ENCODE data around the gene FAM219A.
"Not testable (repeated sequence)": the region's sequence is repeated elsewhere in the genome, so short reads cannot be mapped to it uniquely, and the experiment has no call there.

Gene FAM219A

DNA sequence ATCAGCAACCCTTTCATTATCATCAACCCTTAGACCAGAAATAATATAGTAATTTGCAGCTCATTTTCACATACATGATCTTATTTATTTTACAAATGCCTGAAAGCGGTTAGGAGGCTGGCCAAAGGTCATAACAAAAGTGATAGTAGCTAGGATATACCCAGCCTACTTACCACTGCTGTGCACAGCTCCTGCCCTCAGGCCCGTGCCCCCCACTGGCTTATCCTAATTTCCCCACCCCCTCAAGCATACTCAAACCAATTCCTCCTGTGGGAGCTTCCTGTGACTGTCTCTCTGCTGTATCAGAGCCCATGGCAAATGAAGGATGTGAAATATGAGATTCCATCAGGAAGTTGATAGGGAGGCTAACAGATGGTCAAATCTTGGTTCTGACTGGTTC lies 14.8 kb downstream of the FAM219A start:
- no peak for DNase-seq (ENCODE audit: low read depth)

DNA sequence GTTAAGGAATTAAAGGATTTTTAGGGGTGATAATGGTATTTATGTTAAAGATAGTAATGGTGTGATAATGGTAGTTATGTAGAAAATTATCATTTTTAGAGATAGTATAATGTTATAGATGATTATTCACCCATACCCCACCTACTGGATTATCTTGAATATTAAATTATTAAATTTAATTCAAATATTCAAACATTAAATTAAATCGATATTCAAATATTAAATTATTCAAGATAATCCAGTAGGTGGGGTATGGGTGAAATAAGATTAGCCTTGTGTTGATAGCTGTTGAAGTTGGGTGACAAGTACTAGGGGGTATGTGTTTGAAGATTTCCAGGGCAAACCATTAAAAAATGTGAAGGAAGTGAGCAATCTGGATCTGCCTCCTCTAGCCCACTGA lies 15.6 kb downstream of the FAM219A start:
- DNase-seq (ENCODE audit: low read depth), result no peak

DNA sequence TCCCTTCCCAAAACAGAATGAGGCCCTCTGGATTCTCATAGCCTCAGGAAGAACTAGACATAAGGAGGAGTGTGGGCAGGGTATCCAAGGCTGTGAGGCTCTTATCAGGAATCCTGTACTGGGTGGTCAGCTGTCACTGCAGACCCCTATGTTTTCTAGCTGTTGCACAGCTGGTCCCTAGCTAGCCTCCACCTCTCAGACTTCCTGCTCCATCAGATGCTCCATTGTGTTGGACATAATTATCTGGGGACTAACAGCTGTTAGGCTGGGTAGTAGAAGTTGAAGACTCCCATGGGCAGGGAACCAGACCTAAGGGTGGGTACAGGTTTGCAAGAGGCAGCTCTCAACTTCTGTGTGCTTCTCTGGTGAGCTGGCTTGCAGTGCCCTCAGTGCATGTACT lies 18.4 kb downstream of the FAM219A start:
- DNase-seq (ENCODE audit: low read depth), result no peak

DNA sequence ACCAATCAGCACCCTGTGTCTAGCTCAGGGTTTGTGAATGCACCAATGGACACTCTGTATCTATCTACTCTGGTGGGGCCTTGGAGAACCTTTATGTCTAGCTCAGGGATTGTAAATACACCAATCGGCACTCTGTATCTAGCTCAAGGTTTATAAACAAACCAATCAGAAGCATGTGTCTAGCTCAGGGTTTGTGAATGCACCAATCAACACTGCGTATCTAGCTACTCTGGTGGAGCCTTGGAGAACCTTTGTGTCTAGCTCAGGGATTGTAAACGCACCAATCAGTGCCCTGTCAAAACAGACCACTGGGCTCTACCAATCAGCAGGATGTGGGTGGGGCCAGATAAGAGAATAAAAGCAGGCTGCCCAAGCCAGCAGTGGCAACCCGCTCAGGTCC lies 19.9 kb downstream of the FAM219A start:
- DNase-seq (ENCODE audit: low read depth), result not testable (repeated sequence)

DNA sequence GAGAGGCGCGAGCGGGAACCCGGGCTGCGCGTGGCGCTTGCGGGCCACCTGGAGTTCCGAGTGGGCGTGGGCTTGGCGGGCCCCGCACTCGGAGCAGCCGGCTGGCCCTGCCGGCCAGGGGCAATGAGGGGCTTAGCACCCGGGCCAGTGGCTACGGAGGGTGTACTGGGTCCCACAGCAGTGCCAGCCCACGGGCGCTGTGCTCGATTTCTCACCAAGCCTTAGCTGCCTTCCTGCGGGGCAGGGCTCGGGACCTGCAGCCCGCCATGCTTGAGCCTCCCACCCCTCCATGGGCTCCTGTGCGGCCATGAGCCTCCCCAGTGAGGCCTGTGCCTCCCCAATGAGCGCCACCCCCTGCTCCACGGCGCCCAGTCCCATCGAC lies 20.5 kb downstream of the FAM219A start:
- DNase-seq (ENCODE audit: low read depth), result not testable (repeated sequence)

DNA sequence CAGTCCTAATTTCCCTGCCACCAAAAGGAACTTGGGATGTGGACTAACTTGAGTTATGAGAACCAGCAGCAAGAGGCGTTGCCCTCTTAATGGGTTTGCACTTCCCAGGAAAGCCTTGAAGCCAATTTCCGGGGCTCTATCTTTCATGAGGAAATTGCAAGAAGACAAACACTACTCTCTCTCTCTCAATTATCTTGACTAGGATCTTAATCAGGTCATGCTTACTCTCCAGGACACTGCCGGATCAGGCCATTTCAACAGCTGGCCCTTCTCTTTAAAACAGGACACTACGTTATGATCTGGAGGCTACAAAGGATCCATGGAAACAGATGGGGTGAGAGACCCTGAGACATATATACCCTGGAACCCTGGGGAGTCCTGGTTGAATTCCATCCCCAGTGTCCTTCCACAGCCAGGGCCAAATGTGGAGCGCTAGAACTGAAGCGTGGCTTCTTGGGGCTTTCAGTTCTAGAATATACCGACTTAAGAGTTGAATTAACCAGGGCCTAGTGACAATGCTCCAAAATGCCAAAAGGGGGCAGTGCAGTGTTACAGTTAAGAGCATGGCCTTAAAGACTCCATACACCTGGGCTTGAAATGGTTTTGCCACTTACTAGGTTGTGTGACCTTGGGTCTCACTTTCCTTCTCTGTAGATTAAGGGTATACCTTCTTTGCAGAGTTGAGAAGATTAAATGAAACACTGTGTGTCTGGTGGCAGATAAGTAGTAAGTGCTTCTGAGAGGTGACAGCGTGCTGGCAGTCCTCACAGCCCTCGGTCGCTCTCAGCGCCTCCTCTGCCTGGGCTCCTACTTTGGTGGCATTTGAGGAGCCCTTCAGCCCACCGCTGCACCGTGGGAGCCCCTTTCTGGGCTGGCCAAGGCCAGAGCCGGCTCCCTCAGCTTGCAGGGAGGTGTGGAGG lies 21.1 kb downstream of the FAM219A start:
- peak; percentile 80 for DNase-seq (ENCODE audit: low read depth)

DNA sequence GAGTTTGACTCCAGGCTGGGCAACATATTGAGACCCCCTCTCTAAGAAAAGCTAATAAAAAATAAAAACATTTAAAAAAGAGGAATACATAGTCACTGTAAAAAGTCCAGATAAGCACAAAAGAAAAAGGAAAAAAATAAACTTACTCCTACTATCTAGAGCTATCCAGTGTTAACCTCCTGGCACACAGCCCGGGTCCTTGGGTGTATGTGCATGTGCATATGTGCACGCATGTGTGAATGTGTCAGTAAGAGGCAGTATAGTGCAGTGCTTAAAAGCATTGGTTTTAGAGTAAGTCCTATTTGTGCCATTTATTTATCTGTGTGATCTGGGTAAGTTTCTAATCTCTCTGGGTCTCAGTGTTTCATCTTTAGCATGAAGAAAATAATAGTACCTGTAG lies 26.7 kb downstream of the FAM219A start:
- DNase-seq (ENCODE audit: low read depth), result no peak

DNA sequence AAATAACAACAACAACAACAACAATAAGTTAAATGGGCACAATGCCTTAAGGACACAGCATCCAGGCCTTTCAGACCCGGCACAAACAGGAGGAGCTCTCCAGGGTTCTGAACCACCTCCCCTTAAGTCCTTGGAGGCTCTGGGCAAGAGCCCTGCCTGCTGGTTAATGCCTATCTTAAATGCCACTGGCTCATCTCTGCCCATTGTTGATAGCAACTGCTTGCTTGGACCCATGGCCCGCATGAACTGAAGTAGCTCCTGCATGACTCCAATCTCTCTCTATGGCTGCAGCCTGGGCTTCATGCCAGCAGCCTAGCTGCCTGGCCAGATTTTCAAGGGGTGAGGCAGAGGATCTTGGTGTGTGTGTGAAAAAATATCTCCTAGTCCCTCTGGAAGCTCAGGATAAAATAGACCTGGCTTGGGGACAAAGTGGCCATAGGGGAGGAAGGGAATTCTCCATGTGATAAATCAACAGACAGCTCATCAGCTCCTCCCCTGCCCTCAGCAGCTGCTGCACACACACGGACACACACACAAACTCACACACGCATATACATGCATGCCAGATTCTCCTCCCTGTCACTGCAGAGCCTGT lies 27.4 kb downstream of the FAM219A start:
- DNase-seq (ENCODE audit: low read depth), result peak; percentile 58

DNA sequence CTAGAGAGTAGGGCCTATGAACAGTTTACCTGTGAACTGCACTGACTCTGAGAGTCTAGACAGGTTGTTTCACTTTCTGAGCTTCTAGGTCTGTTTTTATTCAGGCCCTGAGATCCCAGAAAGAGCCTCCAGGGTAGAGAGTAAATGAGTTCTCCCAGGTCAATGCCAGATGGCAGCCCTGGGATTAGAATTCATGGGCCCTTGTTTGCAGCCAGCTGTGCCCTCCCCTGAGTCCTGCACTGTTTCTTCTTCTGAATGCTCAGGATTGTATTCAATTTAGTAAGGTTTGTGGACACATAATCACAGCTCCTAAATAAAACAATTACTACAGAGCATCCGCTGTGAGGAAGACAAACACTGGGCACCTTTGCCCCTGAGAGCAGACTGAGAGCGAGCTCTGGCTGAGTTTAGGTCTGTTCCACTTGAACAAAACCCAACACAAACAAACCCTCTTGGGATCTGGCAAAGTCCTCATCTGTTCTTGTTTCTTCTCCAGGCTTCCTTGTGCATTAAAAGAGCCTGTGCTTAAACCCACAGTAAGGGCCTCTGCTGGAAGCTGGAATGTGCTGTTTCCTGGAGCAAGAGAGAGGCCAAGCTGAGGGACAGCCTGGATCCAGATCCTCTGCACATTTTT lies 29.9 kb downstream of the FAM219A start:
- peak; percentile 13 for DNase-seq (ENCODE audit: low read depth)

DNA sequence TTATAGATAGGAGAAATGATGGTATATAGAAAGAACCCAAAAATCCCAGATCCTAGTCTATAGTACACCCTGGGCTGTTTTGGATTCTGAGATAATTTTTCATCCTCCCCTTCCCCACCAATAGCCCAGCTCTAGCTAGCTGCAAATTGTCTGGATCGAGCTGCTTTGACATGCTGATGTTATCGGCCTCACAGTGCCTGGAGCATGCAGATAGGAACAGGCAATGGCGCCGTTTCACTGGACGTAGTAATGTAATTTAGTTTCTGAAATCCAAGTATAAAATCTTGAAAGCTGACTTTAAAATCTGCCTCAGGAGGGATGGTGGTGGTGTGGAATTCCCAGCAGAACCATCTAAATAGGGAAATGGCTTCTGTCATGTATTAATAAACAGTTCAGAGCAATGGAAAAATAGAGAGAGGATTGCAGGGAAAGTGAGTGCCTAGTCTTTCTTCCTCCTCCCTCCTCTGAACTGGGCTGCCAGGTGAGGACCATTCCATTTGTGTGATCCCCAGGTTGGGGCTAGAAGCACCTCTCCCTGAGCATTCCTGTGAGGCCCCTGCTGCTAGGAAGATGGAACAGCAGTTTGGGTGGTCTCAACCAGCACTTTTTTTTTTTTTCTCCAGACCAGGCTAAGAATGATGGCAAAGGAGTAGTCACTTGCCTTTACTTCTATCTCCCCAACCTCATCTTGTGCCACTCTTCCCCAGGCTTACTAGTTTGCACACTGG lies 31.9 kb downstream of the FAM219A start:
- DNase-seq (ENCODE audit: low read depth), result no peak

DNA sequence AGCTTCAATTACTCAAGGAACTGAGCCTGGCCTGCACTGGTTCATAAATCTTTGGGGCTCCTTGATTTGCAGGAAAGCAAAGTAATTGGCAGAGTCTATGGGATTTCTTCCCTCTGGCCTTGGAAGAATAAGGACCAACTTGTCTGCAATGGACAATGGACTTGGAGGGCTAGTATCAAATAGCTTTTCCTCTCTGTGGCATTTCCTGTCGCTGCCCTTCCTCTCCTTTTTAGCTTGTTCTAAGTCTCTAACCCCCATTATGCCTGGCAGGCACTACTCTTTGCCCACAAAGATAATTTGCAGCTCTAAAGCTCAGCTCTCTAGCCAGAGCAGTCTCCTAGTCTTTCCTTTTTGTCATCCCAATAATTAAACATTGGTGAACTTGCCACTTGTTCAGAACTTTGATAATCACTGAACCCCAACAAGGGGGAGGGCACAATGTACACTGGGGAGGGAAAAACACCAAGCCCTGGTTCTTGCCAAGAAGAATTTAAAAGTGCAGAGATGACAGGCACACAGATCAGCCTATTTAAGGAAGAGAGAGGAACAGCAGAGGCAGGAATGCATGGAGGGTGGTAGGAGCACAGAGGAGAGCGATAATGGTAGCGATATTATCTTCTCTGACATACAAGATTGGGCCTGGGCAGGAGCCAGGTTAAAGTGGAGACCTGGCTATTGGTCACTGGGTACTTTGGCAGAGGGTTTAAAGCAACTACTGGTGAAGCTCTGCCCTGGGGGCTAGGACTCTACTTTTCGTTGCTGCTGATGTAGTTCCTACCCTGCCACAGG lies 38.5 kb downstream of the FAM219A start:
- no peak for DNase-seq (ENCODE audit: low read depth)

DNA sequence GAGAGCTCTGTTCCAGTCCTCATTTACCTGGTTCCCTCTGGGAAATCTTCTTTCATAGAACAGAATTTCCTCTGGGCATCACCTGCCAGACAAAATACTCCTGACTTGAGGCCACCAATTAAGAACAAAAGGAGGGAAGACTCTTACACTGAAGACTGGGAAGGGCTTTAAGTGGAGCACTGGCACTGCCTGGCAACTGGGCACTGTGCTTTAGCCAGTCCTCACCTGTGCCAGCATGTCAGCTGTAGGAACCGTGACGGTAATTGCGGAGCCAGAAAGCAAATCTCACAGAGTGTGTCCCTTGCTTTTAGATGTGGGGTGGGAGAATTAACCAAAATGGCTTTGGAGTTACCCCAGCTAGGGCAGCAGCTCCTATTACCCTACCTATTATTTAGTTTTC lies 40.6 kb downstream of the FAM219A start:
- DNase-seq (ENCODE audit: low read depth), result no peak

DNA sequence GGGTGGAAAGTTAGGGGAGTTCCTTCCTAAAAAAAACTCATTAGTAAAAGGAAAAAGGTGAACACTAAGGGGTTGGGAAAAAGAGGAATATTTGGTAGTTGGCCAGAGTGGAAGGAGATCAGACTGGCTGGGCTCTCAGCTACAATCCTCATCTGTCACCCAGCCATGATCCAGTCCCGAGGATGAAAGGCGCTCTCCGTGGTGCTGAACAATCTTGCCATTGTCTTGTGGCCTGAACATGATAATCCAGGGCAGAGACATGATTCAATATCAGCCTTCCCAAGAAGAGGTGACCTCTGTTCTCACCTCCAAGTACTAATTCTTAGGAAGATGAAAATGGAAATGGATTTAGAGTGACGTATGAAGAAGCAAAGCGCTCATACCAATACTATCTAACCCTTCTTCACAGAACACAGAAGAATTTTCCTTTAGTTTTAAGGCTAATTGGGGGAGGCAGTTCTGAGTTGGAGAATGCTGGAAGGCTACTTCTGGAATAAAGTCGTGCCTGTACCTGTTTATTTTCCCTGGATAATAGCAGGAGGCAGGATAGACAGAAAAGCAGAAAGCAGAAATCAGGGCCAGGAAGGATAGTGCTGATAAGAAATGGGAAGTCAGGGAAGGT lies 45.0 kb downstream of the FAM219A start:
- DNase-seq (ENCODE audit: low read depth), result no peak

DNA sequence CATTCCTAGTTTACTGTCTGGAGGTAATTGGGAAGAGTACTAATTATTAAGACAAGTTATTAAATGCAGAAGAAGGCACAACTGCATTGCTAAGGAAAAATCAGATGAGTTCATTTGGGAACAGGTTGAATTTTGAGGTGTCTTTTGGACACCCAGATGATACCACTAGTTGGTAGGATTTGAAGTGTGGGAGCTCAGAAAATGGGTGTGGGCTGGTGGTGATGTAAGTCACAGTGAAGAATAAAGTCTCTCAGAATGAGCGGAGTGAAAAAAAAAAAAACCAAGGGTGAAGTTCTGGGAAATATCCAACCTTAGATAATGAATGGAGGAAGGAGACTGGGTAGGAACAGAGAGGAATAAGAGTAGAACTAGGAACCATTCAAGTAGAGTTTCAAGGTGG lies 46.0 kb downstream of the FAM219A start:
- no peak for DNase-seq (ENCODE audit: low read depth)

DNA sequence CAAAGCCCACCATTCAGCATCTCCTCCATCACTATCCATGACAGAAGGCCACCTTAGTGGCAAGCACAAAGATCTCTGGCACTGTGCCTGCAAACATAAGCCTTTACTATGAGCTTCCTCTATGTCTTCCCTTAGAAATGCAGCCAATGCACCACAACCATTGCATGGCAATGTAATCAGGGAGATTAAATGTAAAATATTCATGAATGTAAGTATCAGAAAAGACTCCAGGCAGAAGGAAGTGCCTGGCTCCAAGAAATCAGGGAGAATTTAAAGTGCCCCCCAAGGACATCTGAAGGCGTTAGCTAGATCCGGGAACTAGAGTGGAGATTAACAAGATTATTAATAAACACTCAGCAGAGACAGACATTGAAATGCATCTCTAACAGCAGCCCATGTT lies 49.2 kb downstream of the FAM219A start:
- no peak for DNase-seq (ENCODE audit: low read depth)

DNA sequence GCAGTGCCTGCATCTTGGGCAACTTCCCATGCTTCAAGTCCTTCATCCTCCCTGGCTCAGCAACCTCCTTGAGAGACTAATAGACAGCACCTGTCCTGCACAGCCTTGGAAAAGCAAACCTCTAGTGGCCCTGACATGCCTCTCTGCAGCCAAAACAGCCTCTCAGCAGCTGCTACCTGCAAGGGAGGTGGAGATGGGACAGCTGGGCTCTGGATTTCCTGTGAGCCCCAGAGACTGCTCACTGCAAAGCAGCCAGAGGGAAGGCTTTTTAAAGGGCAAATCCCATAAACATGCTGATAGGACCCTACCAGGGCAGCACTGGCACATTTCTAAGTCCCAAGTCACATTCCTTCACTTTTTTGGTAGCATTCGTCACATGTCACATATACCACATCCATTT lies 50.2 kb downstream of the FAM219A start:
- DNase-seq (ENCODE audit: low read depth), result no peak

DNA sequence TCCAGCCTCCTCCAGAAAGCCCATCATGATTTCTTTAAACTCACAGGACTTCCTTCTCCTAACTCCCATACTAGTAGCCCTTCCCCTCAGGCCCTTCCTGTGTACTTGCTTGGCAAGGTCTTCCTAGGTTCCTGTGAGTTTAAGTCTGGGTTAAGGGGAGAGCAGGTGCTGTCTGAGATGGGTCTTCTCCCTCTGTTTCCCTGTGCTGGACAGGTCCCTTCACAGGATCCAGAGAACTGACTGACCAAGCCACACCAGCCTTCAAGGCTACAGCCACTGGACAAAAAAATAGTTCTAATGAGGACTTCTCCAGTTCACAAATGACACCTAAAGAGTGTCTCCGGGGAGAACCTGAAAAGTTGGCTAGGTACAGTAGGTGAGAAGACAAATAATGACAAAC lies 52.2 kb downstream of the FAM219A start:
- DNase-seq (ENCODE audit: low read depth), result no peak

DNA sequence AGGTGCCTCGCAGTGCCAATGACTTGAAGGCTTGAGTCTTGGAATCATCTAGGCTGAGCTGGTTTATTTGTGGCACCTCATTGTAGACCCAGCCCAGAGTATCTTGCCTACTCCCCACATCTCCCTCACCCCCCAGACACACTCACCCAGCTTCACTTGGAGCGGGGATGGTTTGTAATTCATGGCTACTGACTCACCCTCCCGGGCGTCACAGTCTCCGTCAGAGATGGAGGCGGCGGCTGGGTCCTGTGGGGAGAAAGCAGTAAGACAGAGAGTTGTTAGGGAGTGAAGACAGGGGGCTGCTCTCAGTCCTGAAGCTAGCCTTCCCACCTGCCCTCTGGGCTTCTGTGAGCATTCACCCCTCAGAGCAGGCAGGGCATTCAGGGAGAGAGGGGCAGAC lies 52.7 kb downstream of the FAM219A start:
- DNase-seq (ENCODE audit: low read depth), result no peak

DNA sequence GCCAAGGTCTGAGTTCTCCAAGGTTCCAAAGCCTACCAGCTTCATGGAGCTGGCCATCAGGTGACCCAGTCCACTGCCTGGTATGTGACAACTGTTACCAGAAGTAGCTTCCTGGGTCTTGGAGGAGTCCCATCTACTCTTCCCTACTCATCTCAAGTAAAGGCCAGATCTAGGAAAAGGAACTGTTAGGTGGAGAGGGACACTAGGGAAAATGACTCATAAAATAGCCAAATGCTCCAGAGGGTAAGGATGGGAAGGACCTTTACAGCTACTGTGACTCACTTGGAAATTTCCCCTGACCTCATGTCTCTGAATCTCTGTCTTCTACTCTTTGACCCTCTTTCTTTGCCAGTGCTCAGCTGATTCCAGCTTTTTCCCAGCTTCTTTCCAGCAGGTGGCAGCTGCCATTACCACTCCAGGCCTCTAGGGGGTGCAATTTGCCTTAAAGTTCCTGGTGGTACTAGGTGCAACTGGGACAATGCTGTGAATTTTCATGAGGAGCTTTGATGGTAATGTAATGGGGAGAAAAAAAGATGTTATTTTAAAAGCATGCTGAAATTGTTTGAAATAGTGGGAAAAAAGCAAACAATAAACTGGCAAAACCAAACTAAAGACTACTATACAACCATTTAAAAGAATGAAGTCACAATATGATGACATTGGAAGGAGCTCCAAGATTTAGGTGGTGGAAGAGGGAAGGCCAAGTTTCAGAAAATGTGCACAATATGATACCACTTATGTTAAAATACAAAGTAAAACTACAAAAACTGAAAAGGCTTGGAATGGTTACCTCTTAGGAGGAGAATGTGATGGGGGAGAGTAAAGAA lies 54.6 kb downstream of the FAM219A start:
- peak; percentile 47 for DNase-seq (ENCODE audit: low read depth)

Data from fibroblast of the conjunctiva (primary cell).